Measurements from ENCODE around the gene CDT1. TPM values are rescaled to one million over a fixed set of nuclear protein-coding genes. Genes with fewer than 3 reads are reported as not detected.

Gene CDT1
- total RNA-seq, 2 donors from 2014 or later: 0.71 TPM; not detected in 1

GRCh38 chr16:88764080-88764479 lies 39.5 kb upstream of the CDT1 start:
- no peak for ATAC-seq (ENCODE audit: insufficient number of reproducible peaks, low FRiP score, low read depth)
- H3K27ac ChIP-seq: no peak overlapping the region

GRCh38 chr16:88764913-88765349 lies 38.7 kb upstream of the CDT1 start:
- ATAC-seq (ENCODE audit: insufficient number of reproducible peaks, low FRiP score, low read depth) (no peak), DNase-seq (ENCODE audit: low spot score) (no peak)
- Histone ChIP-seq H3K27ac (no peak overlapping the region), H3K4me1 (ENCODE audit: control insufficient read depth in 1 of 2, low read depth in 2 of 2) (peaks cover 7 to 19% of the 10 kb centered on the region in 2 donors), H3K27me3 (replicated peaks; ENCODE audit: insufficient read depth) (no peaks in the 10 kb centered on the region), H3K9me3 (no peaks in the 10 kb centered on the region), H3K36me3 (no peaks in the 10 kb centered on the region), H3K4me3 (no peak overlapping the region)
- no peak for TF ChIP-seq CTCF (IDR thresholded peaks at IDR 0.05)

More at GRCh38 chr16:88764080-88764479, 39.5 kb upstream of the CDT1 start:
- no peak overlapping the region for H3K4me3 ChIP-seq
- no peak for TF ChIP-seq CTCF (IDR thresholded peaks at IDR 0.05)
- peaks cover 7 to 14% of the 10 kb centered on the region in 2 donors for H3K4me1 ChIP-seq (ENCODE audit: control insufficient read depth in 1 of 2, low read depth in 2 of 2)
- no peak for DNase-seq (ENCODE audit: low spot score)
- no peaks in the 10 kb centered on the region for H3K36me3 ChIP-seq
- H3K27me3 ChIP-seq (replicated peaks; ENCODE audit: insufficient read depth): no peaks in the 10 kb centered on the region
- H3K9me3 ChIP-seq: no peaks in the 10 kb centered on the region

GRCh38 chr16:88766975-88767374 lies 36.6 kb upstream of the CDT1 start:
- no peak for ATAC-seq (ENCODE audit: insufficient number of reproducible peaks, low FRiP score, low read depth)

GRCh38 chr16:88767546-88768070 lies 36.0 kb upstream of the CDT1 start:
- Histone ChIP-seq H3K4me1 (ENCODE audit: control insufficient read depth in 1 of 2, low read depth in 2 of 2) (peaks cover 9 to 42% of the 10 kb centered on the region in 2 donors), H3K4me3 (no peak overlapping the region)

More at GRCh38 chr16:88766975-88767374, 36.6 kb upstream of the CDT1 start:
- peaks cover 9 to 36% of the 10 kb centered on the region in 2 donors for H3K4me1 ChIP-seq (ENCODE audit: control insufficient read depth in 1 of 2, low read depth in 2 of 2)
- no peak for DNase-seq (ENCODE audit: low spot score)
- H3K27ac ChIP-seq: no peak overlapping the region
- no peaks in the 10 kb centered on the region for H3K36me3 ChIP-seq
- no peak for TF ChIP-seq CTCF (IDR thresholded peaks at IDR 0.05)
- H3K9me3 ChIP-seq: no peaks in the 10 kb centered on the region
- H3K27me3 ChIP-seq (replicated peaks; ENCODE audit: insufficient read depth): no peaks in the 10 kb centered on the region
- H3K4me3 ChIP-seq: no peak overlapping the region

More at GRCh38 chr16:88767546-88768070, 36.0 kb upstream of the CDT1 start:
- DNase-seq (ENCODE audit: low spot score): no peak
- Histone ChIP-seq H3K27me3 (replicated peaks; ENCODE audit: insufficient read depth) (no peaks in the 10 kb centered on the region), H3K9me3 (no peaks in the 10 kb centered on the region), H3K27ac (no peak overlapping the region), H3K36me3 (no peaks in the 10 kb centered on the region)
- no peak for TF ChIP-seq CTCF (IDR thresholded peaks at IDR 0.05)
- no peak for ATAC-seq (ENCODE audit: insufficient number of reproducible peaks, low FRiP score, low read depth)

Measured in thoracic aorta (tissue), 2 donors.